GM13976 (cell line): ENCODE results near the gene SLC7A6OS.
A peak's percentile ranks its signal among the peaks of the same experiment; 100 is the strongest.

ENCODE experiments used
- DNase-seq: peaks from one replicate; pipeline ENCODE4 v3.0.0; 2012; ENCODE audit warnings: low spot score
- CTCF ChIP-seq: IDR thresholded peaks from 2 replicates; pipeline ENCODE4 v1.5.1; 2012; ENCODE audit warnings: borderline replicate concordance, mild to moderate bottlenecking; ENCODE audit not compliant: insufficient read depth; ENCODE audit errors: extremely low read depth, missing control alignments, control extremely low read depth
- in situ Hi-C: fragments of 300-500 bp; cut with MboI; formaldehyde crosslinking; loops from one replicate; pipeline ENCODE4 v1.12.0; 2022; ENCODE audit warnings: low sequenced_read_pairs, mixed read lengths, inconsistent platforms; ENCODE audit not compliant: unreplicated experiment

Gene SLC7A6OS

DNA sequence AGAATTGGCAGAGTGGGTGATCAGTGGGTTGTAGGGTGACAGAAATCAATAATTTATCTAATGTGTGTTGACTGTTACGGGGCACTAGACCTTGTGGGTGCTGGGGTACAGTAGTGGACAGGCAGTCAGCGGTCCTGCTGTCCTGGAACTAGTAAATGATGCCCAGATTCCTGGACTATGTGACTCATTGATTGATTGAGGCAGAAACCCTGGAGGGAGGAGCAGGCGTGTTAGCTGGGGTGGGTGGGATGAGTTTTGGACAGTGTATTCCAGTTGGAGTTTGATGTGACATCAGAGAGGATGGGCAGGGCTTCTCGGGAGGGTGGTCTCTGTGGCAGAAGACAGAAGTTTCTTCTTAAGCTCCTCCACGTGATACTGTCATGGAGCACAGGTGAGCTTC, 24.4 kb upstream of the SLC7A6OS start:
- in situ Hi-C loops: no loop called here
- no peak for TF ChIP-seq CTCF
- no peak for DNase-seq

DNA sequence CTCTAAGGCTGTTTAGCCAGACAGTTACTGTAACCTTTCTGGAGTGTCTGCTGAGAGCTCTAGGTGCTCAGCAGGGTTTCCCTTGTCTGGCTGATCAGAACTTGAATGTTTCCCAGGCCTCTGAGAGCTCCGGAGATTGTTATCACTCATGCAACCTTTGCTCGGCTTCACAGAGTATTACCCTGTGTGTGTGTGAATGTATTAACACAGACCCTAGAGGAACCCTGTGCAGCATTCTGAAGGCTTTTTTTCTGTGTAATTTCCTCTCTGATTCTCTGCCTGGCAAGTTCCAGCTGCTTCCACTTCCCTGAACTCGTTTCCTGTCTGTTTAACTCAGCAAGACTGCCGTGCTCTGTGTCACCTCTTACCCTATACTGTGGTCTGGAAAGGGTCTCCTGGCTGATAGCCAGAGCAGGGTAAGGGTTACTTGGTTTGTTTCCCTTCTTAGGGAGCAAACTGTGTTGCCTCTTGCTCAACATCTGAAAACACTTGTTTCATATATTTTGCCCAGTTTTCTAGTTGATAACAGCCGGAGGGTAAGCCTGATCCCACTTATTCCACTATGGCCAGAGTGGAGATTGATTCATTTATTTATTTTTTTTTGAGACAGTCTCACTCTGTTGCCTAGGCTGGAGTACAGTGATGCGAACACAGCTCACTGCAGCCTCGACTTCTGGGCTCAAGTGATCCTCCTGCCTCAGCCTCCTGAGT, 21.8 kb upstream of the SLC7A6OS start:
- no peak for DNase-seq
- in situ Hi-C loops: loop anchor here (5.0 kb wide), 1 partner anchor 70 kb away; the partner anchor contains the start of gene SLC7A6
- no peak for TF ChIP-seq CTCF

- in situ Hi-C loops: loop anchor here (5.0 kb wide), 1 partner anchor 70 kb away; the partner anchor contains the start of gene SLC7A6
- no peak for TF ChIP-seq CTCF
- DNase-seq: no peak
Observed at GRCh38 chr16:68331879-68332410, 21.2 kb upstream of the SLC7A6OS start.

DNA sequence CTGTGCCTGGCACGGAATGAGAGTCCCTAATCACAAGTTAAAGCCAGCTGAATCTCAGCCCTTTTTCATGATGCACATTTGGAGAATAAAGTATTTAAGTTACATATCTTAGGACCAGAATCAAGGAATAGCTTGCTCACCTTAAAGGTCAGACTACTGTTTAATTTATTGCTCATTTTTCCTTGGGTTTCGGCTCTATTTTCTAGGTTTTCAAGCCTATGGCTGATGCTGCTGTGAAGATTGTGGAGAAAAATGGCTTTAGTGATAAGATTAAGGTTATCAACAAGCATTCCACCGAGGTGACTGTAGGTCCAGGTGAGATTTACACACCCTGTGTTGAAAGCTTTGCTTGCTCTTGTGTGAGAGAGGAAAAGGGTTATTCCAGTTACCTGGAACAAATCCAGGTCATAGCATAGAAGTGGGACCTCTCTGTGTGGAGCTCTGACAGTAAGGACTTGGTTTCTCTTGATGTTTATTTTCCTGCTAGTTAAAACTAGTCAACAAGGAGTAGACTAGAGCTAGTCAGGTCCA, 18.2 kb upstream of the SLC7A6OS start:
- no peak for DNase-seq
- no peak for TF ChIP-seq CTCF
- in situ Hi-C loops: no loop called here

- in situ Hi-C loops: no loop called here
- TF ChIP-seq CTCF: peak; percentile 87
- DNase-seq: peak; percentile 84
Observed at GRCh38 chr16:68328151-68328859, 17.6 kb upstream of the SLC7A6OS start.

GRCh38 chr16:68324780-68325357, 14.1 kb upstream of the SLC7A6OS start:
- no peak for TF ChIP-seq CTCF
- in situ Hi-C loops: no loop called here
- no peak for DNase-seq
